Activated naive CD8-positive, alpha-beta T cell treated with anti-CD3 and anti-CD28 coated beads, Interleukin-2, amount 50 U/mL, for 24 hours (primary cell): ENCODE results near the gene CLNK.
A peak's percentile ranks its signal among the peaks of the same experiment; 100 is the strongest.

Experiments used
- ATAC-seq: fragments of 150-1000 bp; cut with Tn5 transposase; one replicate; pipeline ENCODE4 v1.10.0; 2021
- DNase-seq: peaks from one replicate; pipeline ENCODE4 v3.0.0; 2021
- H3K27ac Mint-ChIP-seq: one replicate; pipeline ENCODE4 v1.8.0; 2021; ENCODE audit warnings: mild to moderate bottlenecking, mixed read lengths
- H3K27me3 Mint-ChIP-seq: one replicate; pipeline ENCODE4 v1.8.0; 2021; ENCODE audit warnings: mixed read lengths
- H3K36me3 Mint-ChIP-seq: one replicate; pipeline ENCODE4 v1.8.0; 2021; ENCODE audit warnings: low read depth, mixed read lengths
- H3K4me1 Mint-ChIP-seq: one replicate; pipeline ENCODE4 v1.8.0; 2021; ENCODE audit warnings: mixed read lengths
- H3K4me3 Mint-ChIP-seq: one replicate; pipeline ENCODE4 v1.8.0; 2021; ENCODE audit warnings: mild to moderate bottlenecking, moderate library complexity, mixed read lengths
- H3K9me3 Mint-ChIP-seq: one replicate; pipeline ENCODE4 v1.8.0; 2021; ENCODE audit warnings: mixed read lengths

The CLNK gene

GRCh38 chr4:10690185-10690907, 5.8 kb upstream of the CLNK start:
- Mint-ChIP-seq H3K36me3 (no peaks in the 10 kb centered on the region), H3K27me3 (no peaks in the 10 kb centered on the region), H3K9me3 (peaks cover 5% of the 10 kb centered on the region), H3K4me1 (peaks cover 16% of the 10 kb centered on the region), H3K4me3 (no peak overlapping the region), H3K27ac (no peak overlapping the region)
- no peak for ATAC-seq
- DNase-seq: no peak

GRCh38 chr4:10688846-10689245, 4.3 kb upstream of the CLNK start:
- H3K36me3 Mint-ChIP-seq: no peaks in the 10 kb centered on the region
- H3K4me1 Mint-ChIP-seq: peaks cover 16% of the 10 kb centered on the region
- no peak overlapping the region for H3K4me3 Mint-ChIP-seq
- no peak overlapping the region for H3K27ac Mint-ChIP-seq
- peaks cover 5% of the 10 kb centered on the region for H3K9me3 Mint-ChIP-seq
- ATAC-seq (no peak), DNase-seq (no peak)
- no peaks in the 10 kb centered on the region for H3K27me3 Mint-ChIP-seq

GRCh38 chr4:10688022-10688421, 3.5 kb upstream of the CLNK start:
- Mint-ChIP-seq H3K4me3 (no peak overlapping the region), H3K27me3 (no peaks in the 10 kb centered on the region), H3K4me1 (peaks cover 16% of the 10 kb centered on the region), H3K27ac (no peak overlapping the region), H3K36me3 (no peaks in the 10 kb centered on the region), H3K9me3 (peaks cover 2% of the 10 kb centered on the region)
- DNase-seq (no peak), ATAC-seq (no peak)

- H3K9me3 Mint-ChIP-seq: no peaks in the 10 kb centered on the region
- no peaks in the 10 kb centered on the region for H3K36me3 Mint-ChIP-seq
- peaks cover 16% of the 10 kb centered on the region for H3K4me1 Mint-ChIP-seq
- no peak overlapping the region for H3K27ac Mint-ChIP-seq
- DNase-seq (no peak), ATAC-seq (no peak)
- no peak overlapping the region for H3K4me3 Mint-ChIP-seq
- no peaks in the 10 kb centered on the region for H3K27me3 Mint-ChIP-seq
Measured at GRCh38 chr4:10687526-10687925, 3.0 kb upstream of the CLNK start.

- DNase-seq: no peak
- Mint-ChIP-seq H3K4me1 (peaks cover 3% of the 10 kb centered on the region), H3K27me3 (no peaks in the 10 kb centered on the region), H3K27ac (no peak overlapping the region), H3K9me3 (peaks cover 2% of the 10 kb centered on the region), H3K4me3 (no peak overlapping the region), H3K36me3 (peaks cover 2% of the 10 kb centered on the region)
- ATAC-seq: no peak
Measured at GRCh38 chr4:10682397-10682796, 2.2 kb downstream of the CLNK start.

- DNase-seq: no peak
- Mint-ChIP-seq H3K4me1 (peaks cover 10% of the 10 kb centered on the region), H3K4me3 (no peak overlapping the region), H3K27ac (no peak overlapping the region), H3K9me3 (peaks cover 16% of the 10 kb centered on the region), H3K36me3 (peaks cover 2% of the 10 kb centered on the region), H3K27me3 (no peaks in the 10 kb centered on the region)
- ATAC-seq: no peak
Measured at GRCh38 chr4:10677796-10678497, 6.6 kb downstream of the CLNK start.

DNA sequence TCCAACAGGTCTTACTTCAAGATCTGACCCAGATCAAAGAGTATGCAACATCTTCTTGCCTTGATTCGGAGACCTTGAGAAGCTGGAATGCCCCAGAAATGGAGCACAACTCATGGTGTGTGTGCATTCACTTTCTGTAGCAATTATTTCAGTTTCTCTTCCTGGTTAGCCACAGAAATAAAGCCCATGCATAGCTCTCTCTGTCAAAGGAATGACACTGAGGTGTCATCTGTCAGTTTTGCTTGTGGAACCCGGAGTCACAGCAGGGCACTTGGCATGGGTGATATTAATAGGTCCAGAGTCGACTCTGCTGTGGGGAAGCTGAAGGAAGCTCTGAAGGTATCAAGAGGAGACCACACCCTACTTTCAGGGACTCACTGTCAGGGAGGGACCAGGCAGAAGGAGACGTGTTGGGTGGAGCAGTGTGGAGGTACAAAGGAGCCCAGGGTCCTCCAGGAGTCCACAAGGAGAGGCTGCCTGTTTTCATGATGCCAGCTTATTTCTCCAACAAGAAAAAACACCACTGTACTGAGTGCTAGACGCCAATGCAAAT, 10.7 kb downstream of the CLNK start:
- H3K4me1 Mint-ChIP-seq: peaks cover 27% of the 10 kb centered on the region
- no peaks in the 10 kb centered on the region for H3K27me3 Mint-ChIP-seq
- DNase-seq (no peak), ATAC-seq (peak; percentile 17)
- no peak overlapping the region for H3K27ac Mint-ChIP-seq
- H3K4me3 Mint-ChIP-seq: no peak overlapping the region
- H3K9me3 Mint-ChIP-seq: peaks cover 18% of the 10 kb centered on the region
- peaks cover 2% of the 10 kb centered on the region for H3K36me3 Mint-ChIP-seq

DNA sequence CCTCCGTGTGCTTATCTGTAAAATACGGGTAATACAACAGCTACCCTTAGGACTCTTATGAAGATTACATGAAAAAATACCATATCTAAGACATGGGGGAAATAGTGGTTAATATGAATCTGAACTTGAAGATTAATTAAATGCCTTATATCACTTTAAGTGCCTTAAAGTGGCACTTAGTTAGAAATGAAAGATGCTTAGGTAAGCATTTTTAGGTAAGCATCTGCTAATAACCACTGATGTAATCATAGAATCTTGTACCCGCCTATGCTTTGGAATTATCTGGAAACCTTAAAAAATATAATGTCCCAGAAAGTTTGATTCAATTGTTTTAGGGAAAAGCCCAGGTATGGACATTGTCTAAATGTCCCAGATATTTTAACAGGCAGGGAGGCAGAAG, 12.2 kb downstream of the CLNK start:
- Mint-ChIP-seq H3K27me3 (no peaks in the 10 kb centered on the region), H3K9me3 (peaks cover 17% of the 10 kb centered on the region), H3K27ac (peak overlapping the region; percentile 70), H3K4me3 (no peak overlapping the region), H3K36me3 (no peaks in the 10 kb centered on the region), H3K4me1 (peaks cover 24% of the 10 kb centered on the region)
- no peak for ATAC-seq
- DNase-seq: no peak

GRCh38 chr4:10671799-10672198, 12.8 kb downstream of the CLNK start:
- no peaks in the 10 kb centered on the region for H3K36me3 Mint-ChIP-seq
- no peak for DNase-seq
- ATAC-seq: peak; percentile 20
- H3K4me1 Mint-ChIP-seq: peaks cover 24% of the 10 kb centered on the region
- H3K27ac Mint-ChIP-seq: peak overlapping the region; percentile 70
- H3K27me3 Mint-ChIP-seq: no peaks in the 10 kb centered on the region
- H3K9me3 Mint-ChIP-seq: peaks cover 11% of the 10 kb centered on the region
- no peak overlapping the region for H3K4me3 Mint-ChIP-seq

GRCh38 chr4:10671366-10671765, 13.2 kb downstream of the CLNK start:
- peak; percentile 95 for ATAC-seq
- H3K4me1 Mint-ChIP-seq: peaks cover 21% of the 10 kb centered on the region
- H3K27ac Mint-ChIP-seq: peak overlapping the region; percentile 70
- no peak overlapping the region for H3K4me3 Mint-ChIP-seq
- no peak for DNase-seq
- H3K9me3 Mint-ChIP-seq: peaks cover 7% of the 10 kb centered on the region
- H3K27me3 Mint-ChIP-seq: no peaks in the 10 kb centered on the region
- H3K36me3 Mint-ChIP-seq: no peaks in the 10 kb centered on the region

DNA sequence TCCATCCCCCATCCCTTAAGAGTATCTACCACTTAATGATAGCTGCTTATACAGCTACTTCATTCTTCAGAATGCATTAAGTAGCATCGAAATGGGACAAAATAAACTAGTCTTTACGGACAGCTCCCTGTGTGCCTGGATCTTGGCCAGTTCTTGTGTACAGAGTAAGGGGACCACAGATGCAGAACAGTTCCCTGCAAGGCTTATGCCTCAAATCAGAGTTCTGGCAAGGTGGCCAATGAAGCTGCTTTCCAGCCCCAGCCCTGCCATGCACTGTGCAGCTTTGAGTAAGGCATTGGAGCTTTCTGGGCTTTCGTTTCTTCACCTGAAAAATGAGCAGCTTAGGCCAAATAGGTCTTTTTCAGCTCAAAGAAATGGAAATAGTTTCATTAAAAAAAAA, 14.2 kb downstream of the CLNK start:
- no peak overlapping the region for H3K4me3 Mint-ChIP-seq

GRCh38 chr4:10667701-10668326, 16.8 kb downstream of the CLNK start:
- Mint-ChIP-seq H3K27ac (no peak overlapping the region), H3K4me3 (no peak overlapping the region), H3K27me3 (no peaks in the 10 kb centered on the region), H3K4me1 (peaks cover 25% of the 10 kb centered on the region), H3K36me3 (no peaks in the 10 kb centered on the region), H3K9me3 (peaks cover under 1% of the 10 kb centered on the region)
- DNase-seq: no peak
- ATAC-seq: no peak

More for the DNA sequence above, 14.2 kb downstream of the CLNK start:
- ATAC-seq: no peak
- H3K36me3 Mint-ChIP-seq: no peaks in the 10 kb centered on the region
- no peak for DNase-seq
- H3K9me3 Mint-ChIP-seq: peaks cover 7% of the 10 kb centered on the region
- H3K4me1 Mint-ChIP-seq: peaks cover 21% of the 10 kb centered on the region
- no peaks in the 10 kb centered on the region for H3K27me3 Mint-ChIP-seq
- no peak overlapping the region for H3K27ac Mint-ChIP-seq

DNA sequence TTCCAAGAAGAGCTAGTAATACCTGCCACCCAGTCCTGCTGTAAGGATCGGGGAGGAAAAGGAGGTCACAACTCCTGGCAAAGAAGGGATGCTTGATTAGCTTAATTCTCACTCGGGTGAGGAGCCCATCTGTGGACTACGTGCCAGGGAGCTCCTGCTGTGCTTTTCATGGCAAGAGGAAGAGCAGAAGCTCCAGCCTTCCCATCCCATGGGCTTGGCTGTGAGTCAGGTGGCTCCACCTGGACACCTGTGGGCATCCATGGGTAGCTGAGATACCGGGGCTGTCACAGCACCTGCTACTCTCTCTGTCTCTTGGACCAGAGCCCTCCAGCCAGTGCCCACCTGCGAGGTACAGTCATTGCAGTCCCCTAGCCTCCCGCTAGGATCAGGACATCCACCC, 18.0 kb downstream of the CLNK start:
- H3K4me1 Mint-ChIP-seq: peaks cover 14% of the 10 kb centered on the region

DNA sequence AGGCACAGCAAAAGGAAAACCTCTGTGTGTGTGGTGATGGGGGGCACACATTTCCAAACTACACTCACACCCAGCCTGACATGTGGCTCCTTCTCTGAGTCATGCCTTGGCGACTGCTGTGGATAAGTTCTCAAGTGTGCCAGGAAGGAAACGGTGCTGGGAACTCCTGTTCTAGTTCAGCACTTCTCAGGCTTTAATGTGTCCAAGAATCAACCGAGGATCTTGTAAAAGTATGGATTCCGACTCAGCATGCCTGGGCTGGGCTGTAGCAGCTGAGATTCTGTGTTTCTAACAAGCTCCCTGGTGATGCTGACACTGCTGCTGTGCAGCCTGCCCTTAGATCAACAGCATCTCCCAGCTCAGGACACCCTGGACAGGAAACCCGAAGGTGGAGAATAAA, 20.2 kb downstream of the CLNK start:
- Mint-ChIP-seq H3K4me3 (no peak overlapping the region), H3K4me1 (peaks cover 8% of the 10 kb centered on the region), H3K9me3 (no peaks in the 10 kb centered on the region), H3K27me3 (no peaks in the 10 kb centered on the region), H3K36me3 (no peaks in the 10 kb centered on the region), H3K27ac (no peak overlapping the region)
- ATAC-seq: peak; percentile 66
- no peak for DNase-seq

More for the DNA sequence above, 18.0 kb downstream of the CLNK start:
- Mint-ChIP-seq H3K9me3 (no peaks in the 10 kb centered on the region), H3K4me3 (no peak overlapping the region), H3K27me3 (no peaks in the 10 kb centered on the region), H3K27ac (no peak overlapping the region), H3K36me3 (no peaks in the 10 kb centered on the region)
- DNase-seq (no peak), ATAC-seq (no peak)

- H3K27ac Mint-ChIP-seq: no peak overlapping the region
- H3K9me3 Mint-ChIP-seq: no peaks in the 10 kb centered on the region
- H3K27me3 Mint-ChIP-seq: no peaks in the 10 kb centered on the region
- DNase-seq (no peak), ATAC-seq (no peak)
- H3K4me1 Mint-ChIP-seq: peaks cover 10% of the 10 kb centered on the region
- H3K4me3 Mint-ChIP-seq: no peak overlapping the region
- no peaks in the 10 kb centered on the region for H3K36me3 Mint-ChIP-seq
Measured at GRCh38 chr4:10662937-10663336, 21.6 kb downstream of the CLNK start.
